HL-60 (cell line): Measurements from ENCODE around the gene MARCHF4.

Source experiments
- DNase-seq, 2 experiments: peaks; one replicate each; pipeline ENCODE4 v3.0.0-alpha.2; 2010 to 2020; ENCODE audit warnings: low read depth in 1 of 2, low spot score in 1 of 2
- H3K27ac ChIP-seq: fragments of 250-450 bp; sonication (Bioruptor Pico); replicated peaks from 2 replicates; pipeline ENCODE4 v1.5.1; 2020; ENCODE audit warnings: mild to moderate bottlenecking, moderate library complexity
- H3K27me3 ChIP-seq: fragments of 250-450 bp; sonication (Bioruptor Pico); 2 replicates; pipeline ENCODE4 v1.5.1; 2021; ENCODE audit warnings: mild to moderate bottlenecking, moderate library complexity; ENCODE audit not compliant: insufficient read depth, poor library complexity, severe bottlenecking
- H3K4me3 ChIP-seq: replicated peaks from 2 replicates; pipeline ENCODE4 v1.5.1; 2011; ENCODE audit warnings: mild to moderate bottlenecking, control low read depth, low read length; ENCODE audit not compliant: insufficient read depth
- GABPA ChIP-seq: IDR thresholded peaks from 2 replicates; pipeline ENCODE4 v1.6.1; 2012; ENCODE audit warnings: low read depth
- POLR2AphosphoS5 ChIP-seq: IDR thresholded peaks from 2 replicates; pipeline ENCODE4 v1.6.1; 2012; ENCODE audit warnings: low read depth
- REST ChIP-seq: IDR thresholded peaks from 2 replicates; pipeline ENCODE4 v1.6.1; 2012; ENCODE audit warnings: low read depth; ENCODE audit not compliant: insufficient replicate concordance
- SPI1 ChIP-seq: IDR thresholded peaks from 2 replicates; pipeline ENCODE4 v1.6.1; 2012; ENCODE audit warnings: low read depth, mild to moderate bottlenecking, borderline replicate concordance
- TF ChIP-seq, protein P1 (sequence below): IDR thresholded peaks from one replicate; pipeline ENCODE4 v1.5.1; 2011; ENCODE audit warnings: low read length, control low read depth, inconsistent platforms; ENCODE audit not compliant: insufficient read depth

The MARCHF4 gene

DNA sequence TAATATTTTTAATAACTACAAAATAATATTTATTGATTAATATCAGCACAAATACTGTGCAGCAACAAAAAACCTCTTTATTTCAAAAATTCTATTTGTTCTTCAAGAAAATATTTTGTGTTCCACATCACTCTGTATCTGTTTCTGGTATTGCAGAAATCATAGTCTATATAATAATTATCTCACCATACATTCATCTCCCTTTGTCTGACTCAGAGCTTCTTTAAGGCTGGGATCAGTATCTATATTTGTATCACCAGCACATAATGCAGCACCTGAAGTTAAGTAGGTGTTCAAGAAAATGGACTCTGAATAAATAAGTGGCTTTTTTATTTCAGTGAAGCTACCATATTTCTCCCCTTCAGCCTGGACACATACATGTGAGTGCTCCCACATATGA lies 1.6 kb upstream of the MARCHF4 start:
- Histone ChIP-seq H3K27ac (no peak overlapping the region), H3K4me3 (no peak overlapping the region), H3K27me3 (peaks cover 37% of the 10 kb centered on the region)
- DNase-seq: no peak
- TF ChIP-seq GABPA (no peak), SPI1 (no peak), POLR2AphosphoS5 (no peak), REST (no peak)
- TF ChIP-seq, protein P1, sequence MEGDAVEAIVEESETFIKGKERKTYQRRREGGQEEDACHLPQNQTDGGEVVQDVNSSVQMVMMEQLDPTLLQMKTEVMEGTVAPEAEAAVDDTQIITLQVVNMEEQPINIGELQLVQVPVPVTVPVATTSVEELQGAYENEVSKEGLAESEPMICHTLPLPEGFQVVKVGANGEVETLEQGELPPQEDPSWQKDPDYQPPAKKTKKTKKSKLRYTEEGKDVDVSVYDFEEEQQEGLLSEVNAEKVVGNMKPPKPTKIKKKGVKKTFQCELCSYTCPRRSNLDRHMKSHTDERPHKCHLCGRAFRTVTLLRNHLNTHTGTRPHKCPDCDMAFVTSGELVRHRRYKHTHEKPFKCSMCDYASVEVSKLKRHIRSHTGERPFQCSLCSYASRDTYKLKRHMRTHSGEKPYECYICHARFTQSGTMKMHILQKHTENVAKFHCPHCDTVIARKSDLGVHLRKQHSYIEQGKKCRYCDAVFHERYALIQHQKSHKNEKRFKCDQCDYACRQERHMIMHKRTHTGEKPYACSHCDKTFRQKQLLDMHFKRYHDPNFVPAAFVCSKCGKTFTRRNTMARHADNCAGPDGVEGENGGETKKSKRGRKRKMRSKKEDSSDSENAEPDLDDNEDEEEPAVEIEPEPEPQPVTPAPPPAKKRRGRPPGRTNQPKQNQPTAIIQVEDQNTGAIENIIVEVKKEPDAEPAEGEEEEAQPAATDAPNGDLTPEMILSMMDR: no peak

- DNase-seq: no peak
- no peak overlapping the region for H3K4me3 ChIP-seq
- TF ChIP-seq GABPA: no peak
- TF ChIP-seq, protein P1: no peak
- TF ChIP-seq SPI1: no peak
- TF ChIP-seq POLR2AphosphoS5: no peak
- TF ChIP-seq REST: no peak
- H3K27me3 ChIP-seq: peaks cover 37% of the 10 kb centered on the region
- H3K27ac ChIP-seq: no peak overlapping the region
Observed at GRCh38 chr2:216372761-216373291, 543 bp upstream of the MARCHF4 start.

DNA sequence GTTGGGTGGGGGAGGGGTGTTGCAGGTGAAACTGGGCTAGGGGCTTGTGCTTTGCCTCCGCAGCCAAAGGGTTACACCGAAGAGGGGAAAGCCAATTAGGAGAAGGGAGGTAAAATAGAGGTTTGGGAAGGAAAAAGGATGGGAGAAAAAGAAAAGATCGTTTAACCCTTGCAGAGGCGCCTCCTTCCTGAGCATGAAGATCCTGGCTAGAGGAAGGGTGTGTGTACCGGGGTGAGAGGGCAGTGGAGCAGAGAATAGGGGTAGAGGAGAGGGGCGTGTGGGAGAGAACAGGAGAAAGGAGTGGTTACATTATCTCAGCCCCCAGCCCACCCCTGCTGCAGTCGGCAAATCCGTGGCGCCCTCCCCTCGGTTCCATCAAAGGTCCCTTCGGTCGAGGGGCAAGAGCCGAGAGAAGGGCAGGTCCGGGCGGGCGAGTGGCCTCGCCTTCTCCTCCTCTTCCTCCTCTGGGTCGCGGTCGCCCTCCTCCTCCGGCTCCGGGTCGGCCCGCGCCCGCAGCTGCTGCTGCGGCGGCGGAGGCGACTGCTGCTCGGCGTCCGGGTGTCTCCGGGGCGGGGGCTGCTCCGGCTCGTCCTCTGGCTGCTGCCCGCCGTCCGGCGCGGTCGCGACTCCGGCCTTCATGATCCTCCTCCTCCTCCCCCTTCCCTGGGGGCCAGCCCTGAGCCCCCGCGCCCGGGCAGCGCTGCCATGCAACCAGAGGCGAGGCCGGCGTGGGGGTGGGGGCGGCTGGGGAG lies 1.1 kb downstream of the MARCHF4 start:
- Histone ChIP-seq H3K27ac (no peak overlapping the region), H3K4me3 (no peak overlapping the region), H3K27me3 (peaks cover 39% of the 10 kb centered on the region)
- DNase-seq: no peak
- no peak for TF ChIP-seq POLR2AphosphoS5

GRCh38 chr2:216369821-216370220 lies 2.5 kb downstream of the MARCHF4 start:
- TF ChIP-seq REST (no peak), POLR2AphosphoS5 (no peak), SPI1 (no peak), GABPA (no peak)
- TF ChIP-seq, protein P1: no peak
- H3K4me3 ChIP-seq: no peak overlapping the region
- peaks cover 39% of the 10 kb centered on the region for H3K27me3 ChIP-seq
- no peak for DNase-seq
- H3K27ac ChIP-seq: no peak overlapping the region
